Astrocyte of the cerebellum (primary cell): Measurements from ENCODE around the gene DIP2B.
"Not testable (repeated sequence)": the region's sequence is repeated elsewhere in the genome, so short reads cannot be mapped to it uniquely, and the experiment has no call there.

Experiments used
- DNase-seq: peaks from one replicate; pipeline ENCODE4 v3.0.0-alpha.2; 2011; ENCODE audit warnings: low read depth
- H3K4me3 ChIP-seq: 2 replicates; pipeline ENCODE4 v1.5.1; 2011; ENCODE audit warnings: mild to moderate bottlenecking, low read depth, low read length, moderate library complexity
- in situ Hi-C: cut with HindIII; loops from 2 replicates; pipeline ENCODE4 v1.10.0; 2017; ENCODE audit warnings: low sequenced_read_pairs
- TF ChIP-seq, protein P1 (sequence below): IDR thresholded peaks from 2 replicates; pipeline ENCODE4 v1.5.1; 2012; ENCODE audit warnings: low read length, low read depth, moderate library complexity, mild to moderate bottlenecking; ENCODE audit errors: missing control alignments

DIP2B gene

DNA sequence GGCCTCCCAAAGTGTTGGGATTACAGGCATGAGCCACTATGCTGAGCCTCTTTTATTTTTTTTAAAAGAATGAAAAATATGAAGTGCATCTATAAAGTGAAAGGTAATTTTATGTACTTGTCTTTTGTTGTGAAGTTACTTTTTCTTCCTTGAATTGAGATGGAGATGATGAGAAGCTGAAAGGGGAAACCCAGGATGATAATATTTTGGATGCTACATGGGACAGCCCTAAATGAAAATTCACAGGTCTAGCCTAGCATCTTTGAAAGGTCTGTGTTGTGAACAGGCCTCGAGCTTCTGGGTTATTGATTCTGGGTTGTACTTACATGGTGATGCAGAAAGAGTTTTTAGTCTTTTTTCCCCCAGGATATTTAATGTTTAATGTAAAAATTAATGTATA is 14.6 kb downstream of the DIP2B start:
- TF ChIP-seq, protein P1, sequence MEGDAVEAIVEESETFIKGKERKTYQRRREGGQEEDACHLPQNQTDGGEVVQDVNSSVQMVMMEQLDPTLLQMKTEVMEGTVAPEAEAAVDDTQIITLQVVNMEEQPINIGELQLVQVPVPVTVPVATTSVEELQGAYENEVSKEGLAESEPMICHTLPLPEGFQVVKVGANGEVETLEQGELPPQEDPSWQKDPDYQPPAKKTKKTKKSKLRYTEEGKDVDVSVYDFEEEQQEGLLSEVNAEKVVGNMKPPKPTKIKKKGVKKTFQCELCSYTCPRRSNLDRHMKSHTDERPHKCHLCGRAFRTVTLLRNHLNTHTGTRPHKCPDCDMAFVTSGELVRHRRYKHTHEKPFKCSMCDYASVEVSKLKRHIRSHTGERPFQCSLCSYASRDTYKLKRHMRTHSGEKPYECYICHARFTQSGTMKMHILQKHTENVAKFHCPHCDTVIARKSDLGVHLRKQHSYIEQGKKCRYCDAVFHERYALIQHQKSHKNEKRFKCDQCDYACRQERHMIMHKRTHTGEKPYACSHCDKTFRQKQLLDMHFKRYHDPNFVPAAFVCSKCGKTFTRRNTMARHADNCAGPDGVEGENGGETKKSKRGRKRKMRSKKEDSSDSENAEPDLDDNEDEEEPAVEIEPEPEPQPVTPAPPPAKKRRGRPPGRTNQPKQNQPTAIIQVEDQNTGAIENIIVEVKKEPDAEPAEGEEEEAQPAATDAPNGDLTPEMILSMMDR, result no peak
- no peak overlapping the region for H3K4me3 ChIP-seq
- in situ Hi-C loops, result no loop called here
- no peak for DNase-seq

DNA sequence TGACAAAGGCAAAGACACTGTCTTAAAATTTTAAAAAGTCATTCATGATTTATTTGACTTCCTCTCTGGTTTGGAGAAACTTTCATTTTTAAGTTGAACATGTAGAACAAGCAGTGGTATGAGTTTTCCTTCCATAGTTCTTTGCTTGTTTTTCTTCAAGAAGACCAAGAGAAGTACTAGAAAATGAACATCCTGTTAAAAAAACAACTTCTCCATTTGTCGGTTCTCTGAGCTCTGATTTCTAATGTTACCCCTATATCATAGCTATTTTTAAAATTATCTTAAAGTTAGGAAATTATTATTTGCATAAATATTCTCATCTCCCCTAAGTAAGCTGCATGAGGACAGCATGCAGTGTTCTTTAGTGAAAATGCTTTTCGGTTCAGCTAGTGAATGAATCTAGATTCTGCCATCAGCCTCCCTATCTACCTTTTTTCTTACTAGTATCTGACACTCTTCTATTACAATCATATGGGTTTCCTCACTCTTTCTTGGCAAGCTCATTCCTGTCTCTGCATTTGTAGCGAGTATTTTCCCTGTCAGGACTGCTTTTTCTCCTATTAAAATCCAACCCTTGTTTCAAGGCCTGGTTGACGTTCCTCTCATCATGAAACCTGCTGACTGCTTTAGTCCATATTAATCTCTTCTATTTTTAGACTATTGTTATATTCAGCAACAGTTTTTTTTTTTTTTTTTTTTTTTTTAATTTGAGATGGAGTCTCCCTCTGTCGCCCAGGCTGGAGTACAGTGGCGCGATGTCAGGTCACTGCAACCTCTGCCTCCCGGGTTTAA is 15.8 kb downstream of the DIP2B start:
- no peak for DNase-seq
- TF ChIP-seq, protein P1, result no peak
- in situ Hi-C loops, result no loop called here
- no peak overlapping the region for H3K4me3 ChIP-seq

DNA sequence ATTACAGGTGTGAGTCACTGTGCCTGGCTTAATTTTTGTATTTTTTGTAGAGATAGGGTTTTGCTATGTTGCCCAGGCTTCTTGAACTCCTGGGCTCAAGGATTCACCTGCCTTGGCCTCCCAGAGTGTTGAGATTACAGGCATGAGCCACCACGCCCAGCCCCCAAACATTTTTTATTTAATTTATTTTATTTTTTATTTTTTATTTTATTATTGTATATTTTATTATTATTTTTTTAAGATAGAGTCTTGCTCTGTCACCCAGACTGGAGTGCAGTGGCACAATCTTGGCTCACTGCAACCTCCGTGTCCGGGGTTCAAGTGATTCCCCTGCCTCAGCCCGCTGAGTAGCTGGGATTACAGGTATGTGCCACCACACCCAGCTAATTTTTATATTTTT is 17.0 kb downstream of the DIP2B start:
- in situ Hi-C loops, H3K4me3 ChIP-seq, DNase-seq: not testable (repeated sequence)

DNA sequence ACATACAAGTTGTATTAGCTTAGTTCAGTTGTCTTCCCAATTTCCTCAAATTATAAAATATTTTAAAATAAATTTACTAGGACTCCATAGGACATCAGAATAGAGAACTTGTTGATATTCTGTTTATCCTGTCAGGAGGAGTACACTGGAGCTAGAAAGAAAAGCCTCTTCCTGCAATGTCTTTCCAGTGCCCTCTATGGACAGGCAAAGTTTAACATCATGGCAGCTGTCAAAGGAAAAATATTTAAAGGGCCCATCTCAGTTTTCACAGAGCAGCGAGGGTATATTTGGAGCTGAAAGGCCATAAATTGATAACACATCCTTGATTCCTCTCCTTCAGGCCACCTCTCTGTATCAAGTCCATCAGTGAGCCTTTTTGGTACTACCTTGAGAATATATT is 19.0 kb downstream of the DIP2B start:
- no peak for DNase-seq
- in situ Hi-C loops, result no loop called here
- H3K4me3 ChIP-seq, result no peak overlapping the region
- TF ChIP-seq, protein P1, result no peak

DNA sequence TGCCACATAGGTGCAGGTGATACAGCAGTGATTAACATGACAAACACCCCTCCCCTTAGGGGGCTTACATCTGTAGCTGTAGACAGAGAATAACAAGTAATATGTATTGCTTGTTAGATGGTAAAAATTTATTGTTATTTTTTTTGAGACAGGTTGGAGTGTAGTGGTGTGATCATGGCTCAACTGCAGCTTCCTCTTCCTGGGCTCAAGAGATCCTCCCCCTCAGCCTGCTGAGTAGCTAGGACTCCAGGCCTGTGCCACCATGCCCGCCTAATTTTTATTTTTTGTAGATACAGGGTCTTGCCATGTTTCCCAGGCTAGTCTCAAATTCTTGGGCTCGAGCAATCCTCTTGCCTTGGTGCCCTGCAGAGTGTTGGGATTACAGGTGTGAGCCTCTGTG is 19.8 kb downstream of the DIP2B start:
- H3K4me3 ChIP-seq, result no peak overlapping the region
- TF ChIP-seq, protein P1, result no peak
- no peak for DNase-seq
- in situ Hi-C loops, result no loop called here

DNA sequence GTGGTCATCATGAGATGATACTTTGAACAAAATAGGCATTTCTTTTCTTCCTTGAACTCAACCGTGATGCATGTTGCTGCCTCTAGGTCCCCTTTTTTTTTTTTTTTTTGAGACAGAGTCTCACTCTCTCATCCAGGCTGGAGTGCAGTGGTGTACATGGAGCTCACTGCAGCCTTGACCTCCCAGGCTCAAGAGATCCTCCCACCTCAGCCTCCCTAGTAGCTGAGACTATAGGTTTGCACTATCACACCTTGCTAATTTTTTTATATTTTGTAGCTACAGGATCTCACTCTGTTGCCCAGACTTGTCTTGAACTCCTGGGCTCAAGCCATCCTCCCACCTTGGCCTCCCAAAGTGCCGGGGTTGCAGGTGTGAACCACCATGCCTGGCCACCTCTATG is 20.6 kb downstream of the DIP2B start:
- in situ Hi-C loops, result no loop called here
- no peak for DNase-seq
- TF ChIP-seq, protein P1, result no peak
- H3K4me3 ChIP-seq, result no peak overlapping the region

DNA sequence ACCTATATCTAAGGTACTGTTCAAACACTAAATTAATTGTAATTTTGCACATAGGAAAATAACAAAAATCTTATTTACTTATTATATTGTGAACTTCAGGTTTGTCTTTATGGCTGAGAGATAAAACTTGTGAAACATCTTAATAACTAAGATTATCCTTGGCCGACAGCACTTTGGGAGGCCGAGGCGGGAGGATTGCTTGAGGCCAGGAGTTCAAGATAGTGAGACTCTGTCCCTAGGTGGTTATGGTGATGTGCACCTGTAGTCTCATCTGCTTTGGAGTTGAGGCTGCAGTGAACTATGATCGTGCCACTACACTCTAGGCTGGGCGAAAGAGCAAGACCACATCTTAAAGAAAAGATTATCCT is 22.6 kb downstream of the DIP2B start:
- in situ Hi-C loops, result no loop called here
- no peak overlapping the region for H3K4me3 ChIP-seq
- TF ChIP-seq, protein P1, result no peak
- DNase-seq, result no peak
